GM12878 (cell line): ENCODE data around the gene TRIM58. TPM values are rescaled to one million over a fixed set of nuclear protein-coding genes. Genes with fewer than 3 reads are reported as not detected.

Experiments used
- ATAC-seq: fragments of 200-7000 bp; cut with Tn5 transposase; 3 replicates; pipeline ENCODE4 v1.9.1; 2020; ENCODE audit warnings: mild to moderate bottlenecking, moderate library complexity
- BruUV-seq: library from RNA; stranded (reverse); fragments of 400-500 nt; replicated peaks from 2 replicates; lab custom pipeline; 2021; lab: Mats Ljungman, UMichigan
- CTCF ChIA-PET: fragments of 300-600 bp; sonication (Branson Sonifier 250); formaldehyde crosslinking; extraction: SDS; loops from one replicate; lab custom pipeline; 2021; ENCODE audit warnings: inconsistent platforms; lab: Yijun Ruan, JAX
- POLR2A ChIA-PET: fragments of 350-600 bp; formaldehyde crosslinking; extraction: SDS; loops from one replicate; lab custom pipeline; 2021; ENCODE audit warnings: inconsistent platforms; lab: Charles Lee
- RAD21 ChIA-PET: fragments of 300-600 bp; sonication (Branson Sonifier 250); formaldehyde crosslinking; loops from one replicate; lab custom pipeline; 2023; ENCODE audit warnings: antibody characterized with exemption; ENCODE audit not compliant: unreplicated experiment; lab: Charles Lee
- SMC1A ChIA-PET: fragments of 300-600 bp; sonication (Branson Sonifier 250); formaldehyde crosslinking; loops from one replicate; lab custom pipeline; 2023; ENCODE audit not compliant: unreplicated experiment, uncharacterized antibody; lab: Charles Lee
- DNase-seq: peaks from one replicate; pipeline ENCODE4 v3.0.0-alpha.2; 2011; ENCODE audit warnings: low read depth, low spot score
- FAIRE-seq: peaks from 3 replicates; lab custom pipeline; 2011; peaks lifted over from hg19 to GRCh38; lab: Jason Lieb, UNC
- H2AFZ ChIP-seq: 2 replicates; pipeline ENCODE4 v1.6.0; 2011; ENCODE audit warnings: low read depth, low read length, control low read depth; ENCODE audit not compliant: control insufficient read depth
- H3K27ac ChIP-seq: 2 replicates; pipeline ENCODE4 v1.5.1; 2011; ENCODE audit warnings: control low read depth; ENCODE audit not compliant: control insufficient read depth, insufficient read depth
- H3K27me3 ChIP-seq, 2 experiments: replicated peaks in 1 of 2; 2 replicates each; pipeline versions ENCODE4 v1.6.0 to v1.6.1; 2011; ENCODE audit warnings: low read length in 1 of 2; ENCODE audit not compliant: control insufficient read depth in 2 of 2, insufficient read depth in 2 of 2
- H3K36me3 ChIP-seq, 2 experiments: 2 replicates each; pipeline ENCODE4 v1.5.1; 2011; ENCODE audit warnings: low read length in 1 of 2; ENCODE audit not compliant: control insufficient read depth in 2 of 2, insufficient read depth in 2 of 2
- H3K4me1 ChIP-seq: 2 replicates; pipeline ENCODE4 v1.6.1; 2011; ENCODE audit warnings: mild to moderate bottlenecking, low read length, moderate library complexity, mixed read lengths; ENCODE audit not compliant: control insufficient read depth, insufficient read depth
- H3K4me2 ChIP-seq: 2 replicates; pipeline ENCODE4 v1.6.0; 2011; ENCODE audit warnings: control low read depth; ENCODE audit not compliant: control insufficient read depth, insufficient read depth
- H3K4me3 ChIP-seq: fragments of 200-600 bp; sonication (generic); 2 replicates; pipeline ENCODE4 v1.5.1; 2016
- H3K79me2 ChIP-seq: 2 replicates; pipeline ENCODE4 v1.6.0; 2011; ENCODE audit warnings: low read length; ENCODE audit not compliant: control insufficient read depth, insufficient read depth
- H3K9ac ChIP-seq: 2 replicates; pipeline ENCODE4 v1.8.0; 2011; ENCODE audit warnings: low read length, control low read depth, mixed read lengths; ENCODE audit not compliant: control insufficient read depth, insufficient read depth
- H3K9me3 ChIP-seq: replicated peaks from 3 replicates; pipeline ENCODE4 v1.5.1; 2011; ENCODE audit warnings: mild to moderate bottlenecking, low read length; ENCODE audit not compliant: control insufficient read depth, insufficient read depth
- H4K20me1 ChIP-seq: 2 replicates; pipeline ENCODE4 v1.6.0; 2011; ENCODE audit not compliant: control insufficient read depth, insufficient read depth
- BACH1 ChIP-seq: fragments of 450-650 bp; IDR thresholded peaks from 2 replicates; pipeline ENCODE4 v1.6.1; 2017; ENCODE audit warnings: mild to moderate bottlenecking, borderline replicate concordance
- CBFB ChIP-seq: IDR thresholded peaks from 2 replicates; pipeline ENCODE4 v1.6.1; 2016; ENCODE audit warnings: antibody characterized with exemption, low read depth
- EZH2 ChIP-seq: IDR thresholded peaks from 2 replicates; pipeline ENCODE4 v1.6.1; 2012; ENCODE audit warnings: low read depth, mild to moderate bottlenecking, control low read depth, inconsistent platforms, low read length, borderline replicate concordance; ENCODE audit not compliant: control insufficient read depth
- KDM1A ChIP-seq: fragments of 200-600 bp; sonication (generic); IDR thresholded peaks from 2 replicates; pipeline ENCODE4 v1.6.1; 2016; ENCODE audit warnings: borderline replicate concordance
- MYB ChIP-seq: fragments of 150-350 bp; IDR thresholded peaks from 2 replicates; pipeline ENCODE4 v1.6.1; 2014; ENCODE audit warnings: mild to moderate bottlenecking, low read depth, low read length, borderline replicate concordance
- NFYA ChIP-seq: IDR thresholded peaks from 2 replicates; pipeline ENCODE4 v1.6.1; 2011; ENCODE audit warnings: low read depth, mild to moderate bottlenecking, low read length, improper control_type of control experiment, borderline replicate concordance
- NRF1 ChIP-seq: conservative IDR thresholded peaks from 2 replicates; pipeline ENCODE4 v1.6.1; 2011; ENCODE audit warnings: mild to moderate bottlenecking, low read depth, low read length, improper control_type of control experiment
- RAD51 ChIP-seq: fragments of 450-650 bp; IDR thresholded peaks from 2 replicates; pipeline ENCODE4 v1.6.1; 2016; ENCODE audit warnings: moderate library complexity, mild to moderate bottlenecking, inconsistent platforms
- TAF1 ChIP-seq: IDR thresholded peaks from 2 replicates; pipeline ENCODE4 v1.6.1; 2011; ENCODE audit warnings: mild to moderate bottlenecking, low read depth, low read length, borderline replicate concordance
- ZSCAN29 ChIP-seq: fragments of 450-650 bp; IDR thresholded peaks from 2 replicates; pipeline ENCODE4 v1.6.1; 2017; ENCODE audit warnings: mild to moderate bottlenecking, moderate library complexity
- WGBS: methylation state at CpG from one replicate; pipeline ENCODE4 v1.1.6; 2016; ENCODE audit warnings: low lambda C conversion rate; ENCODE audit not compliant: insufficient replicate concordance, insufficient coverage; ENCODE audit errors: missing lambda C conversion rate; 5-methylcytosine and 5-hydroxymethylcytosine counted together
- in situ Hi-C: fragments of 300-500 bp; cut with MboI; formaldehyde crosslinking; loops from 9 replicates; pipeline ENCODE4 v1.14.3; 2018; ENCODE audit warnings: mixed read lengths
- intact Hi-C: fragments of 100-400 bp; cut with micrococcal nuclease; formaldehyde crosslinking; loops from one replicate; pipeline ENCODE4 v1.14.2; 2022; ENCODE audit not compliant: unreplicated experiment
- polyA plus RNA-seq, 11 experiments: library from polyadenylated mRNA; depleted of rRNA in 4 of 11; unstranded in 6 of 11; stranded (reverse) in 5 of 11; fragments of >200 nt; fragmentation: Nextera tagmentation in 4 of 11; fragmentation: Illumina TruSeq in 1 of 11; extraction: Ambion mirVana in 4 of 11; extraction: Trizol in 1 of 11; gene quantifications; 1 replicate in 1 of 11; 2 replicates in 10 of 11; pipeline versions ENCODE4 v1.2.1 to v1.2.3, GENCODE V29; 2011 to 2016; ENCODE audit warnings: inconsistent platforms in 2 of 11, missing spikeins in 2 of 11, low read depth in 1 of 11
- total RNA-seq, 4 experiments: library from RNA; depleted of rRNA in 3 of 4; stranded (reverse); fragments of >200 nt in 3 of 4; fragmentation: Illumina TruSeq in 1 of 4; extraction: Trizol in 1 of 4; gene quantifications; 2 replicates each; pipeline versions ENCODE4 v1.2.1 to v1.2.3, GENCODE V29; 2013 to 2021
- TF ChIP-seq, protein P1 (sequence below): fragments of 450-650 bp; IDR thresholded peaks from 2 replicates; pipeline ENCODE4 v1.6.1; 2016; ENCODE audit warnings: mild to moderate bottlenecking
- TF ChIP-seq, protein P2 (sequence below): fragments of 450-650 bp; IDR thresholded peaks from 2 replicates; pipeline ENCODE4 v1.6.1; 2018; ENCODE audit warnings: borderline replicate concordance, mild to moderate bottlenecking; ENCODE audit not compliant: partially characterized antibody
- TF ChIP-seq, protein P3 (sequence below): IDR thresholded peaks from 2 replicates; pipeline ENCODE4 v1.6.1; 2011; ENCODE audit warnings: borderline replicate concordance, low read depth, mild to moderate bottlenecking, moderate library complexity, low read length; ENCODE audit not compliant: insufficient read depth, poor library complexity, severe bottlenecking

TRIM58 gene
- total and polyA plus RNA-seq, 10 of the 15 experiments (the other 5 are each of a cell fraction or from before 2014, with no cell fraction given): not detected

DNA sequence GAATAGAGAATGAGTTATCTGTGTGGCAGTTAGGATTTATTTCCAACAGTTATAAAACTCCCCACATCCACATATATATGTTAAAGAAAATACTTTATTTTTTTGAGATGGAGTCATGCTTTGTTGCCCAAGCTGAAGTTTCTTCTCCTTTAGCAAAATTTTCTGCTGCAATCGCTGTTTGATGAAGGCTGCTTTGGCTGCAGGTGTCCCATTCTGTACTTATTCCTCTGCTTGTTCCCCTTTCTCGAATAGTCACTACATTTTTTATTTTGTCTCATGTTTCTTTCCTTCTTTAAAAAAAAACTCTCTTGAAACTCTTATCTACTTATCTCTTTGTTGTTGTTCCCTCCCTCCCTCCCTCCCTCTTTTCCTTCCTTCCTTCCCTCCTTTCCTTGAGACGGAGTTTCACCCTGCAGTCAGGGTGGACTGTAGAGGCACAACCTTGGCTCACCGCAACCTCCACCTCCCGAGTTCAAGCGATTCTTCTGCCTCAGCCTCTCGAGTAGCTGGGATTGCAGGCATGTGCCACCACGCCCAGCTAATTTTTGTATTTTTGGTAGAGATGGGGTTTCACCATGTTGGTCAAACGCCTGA lies 49.0 kb downstream of the TRIM58 start:
- Histone ChIP-seq H3K36me3 (no peaks in the 10 kb centered on the region), H3K27me3 (no peaks in the 10 kb centered on the region), H4K20me1 (no peaks in the 10 kb centered on the region), H2AFZ (no peak overlapping the region), H3K9ac (no peak overlapping the region), H3K4me1 (no peaks in the 10 kb centered on the region)
- in situ Hi-C loops: no loop called here
- 7% methylated on average over 5 of the region's 9 CpGs for WGBS
- FAIRE-seq: no peak
- DNase-seq: no peak
- no TSS peak for BruUV-seq
- RAD21 ChIA-PET: no interaction called here
- TF ChIP-seq KDM1A (no peak), NFYA (no peak), TAF1 (no peak), EZH2 (no peak), BACH1 (no peak), NRF1 (no peak), MYB (no peak), CBFB (no peak), RAD51 (no peak), ZSCAN29 (no peak)
- TF ChIP-seq, protein P1, sequence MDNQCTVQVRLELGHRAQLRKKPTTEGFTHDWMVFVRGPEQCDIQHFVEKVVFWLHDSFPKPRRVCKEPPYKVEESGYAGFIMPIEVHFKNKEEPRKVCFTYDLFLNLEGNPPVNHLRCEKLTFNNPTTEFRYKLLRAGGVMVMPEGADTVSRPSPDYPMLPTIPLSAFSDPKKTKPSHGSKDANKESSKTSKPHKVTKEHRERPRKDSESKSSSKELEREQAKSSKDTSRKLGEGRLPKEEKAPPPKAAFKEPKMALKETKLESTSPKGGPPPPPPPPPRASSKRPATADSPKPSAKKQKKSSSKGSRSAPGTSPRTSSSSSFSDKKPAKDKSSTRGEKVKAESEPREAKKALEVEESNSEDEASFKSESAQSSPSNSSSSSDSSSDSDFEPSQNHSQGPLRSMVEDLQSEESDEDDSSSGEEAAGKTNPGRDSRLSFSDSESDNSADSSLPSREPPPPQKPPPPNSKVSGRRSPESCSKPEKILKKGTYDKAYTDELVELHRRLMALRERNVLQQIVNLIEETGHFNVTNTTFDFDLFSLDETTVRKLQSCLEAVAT: no peak
- TF ChIP-seq, protein P2, sequence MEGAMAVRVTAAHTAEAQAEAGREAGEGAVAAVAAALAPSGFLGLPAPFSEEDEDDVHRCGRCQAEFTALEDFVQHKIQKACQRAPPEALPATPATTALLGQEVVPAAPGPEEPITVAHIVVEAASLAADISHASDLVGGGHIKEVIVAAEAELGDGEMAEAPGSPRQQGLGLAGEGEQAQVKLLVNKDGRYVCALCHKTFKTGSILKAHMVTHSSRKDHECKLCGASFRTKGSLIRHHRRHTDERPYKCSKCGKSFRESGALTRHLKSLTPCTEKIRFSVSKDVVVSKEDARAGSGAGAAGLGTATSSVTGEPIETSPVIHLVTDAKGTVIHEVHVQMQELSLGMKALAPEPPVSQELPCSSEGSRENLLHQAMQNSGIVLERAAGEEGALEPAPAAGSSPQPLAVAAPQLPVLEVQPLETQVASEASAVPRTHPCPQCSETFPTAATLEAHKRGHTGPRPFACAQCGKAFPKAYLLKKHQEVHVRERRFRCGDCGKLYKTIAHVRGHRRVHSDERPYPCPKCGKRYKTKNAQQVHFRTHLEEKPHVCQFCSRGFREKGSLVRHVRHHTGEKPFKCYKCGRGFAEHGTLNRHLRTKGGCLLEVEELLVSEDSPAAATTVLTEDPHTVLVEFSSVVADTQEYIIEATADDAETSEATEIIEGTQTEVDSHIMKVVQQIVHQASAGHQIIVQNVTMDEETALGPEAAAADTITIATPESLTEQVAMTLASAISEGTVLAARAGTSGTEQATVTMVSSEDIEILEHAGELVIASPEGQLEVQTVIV: no peak
- TF ChIP-seq, protein P3, sequence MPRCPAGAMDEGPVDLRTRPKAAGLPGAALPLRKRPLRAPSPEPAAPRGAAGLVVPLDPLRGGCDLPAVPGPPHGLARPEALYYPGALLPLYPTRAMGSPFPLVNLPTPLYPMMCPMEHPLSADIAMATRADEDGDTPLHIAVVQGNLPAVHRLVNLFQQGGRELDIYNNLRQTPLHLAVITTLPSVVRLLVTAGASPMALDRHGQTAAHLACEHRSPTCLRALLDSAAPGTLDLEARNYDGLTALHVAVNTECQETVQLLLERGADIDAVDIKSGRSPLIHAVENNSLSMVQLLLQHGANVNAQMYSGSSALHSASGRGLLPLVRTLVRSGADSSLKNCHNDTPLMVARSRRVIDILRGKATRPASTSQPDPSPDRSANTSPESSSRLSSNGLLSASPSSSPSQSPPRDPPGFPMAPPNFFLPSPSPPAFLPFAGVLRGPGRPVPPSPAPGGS: no peak
- TF ChIP-seq, all 136 proteins: peak for 0
- Histone ChIP-seq H3K4me2 (no peak overlapping the region), H3K9me3 (no peaks in the 10 kb centered on the region), H3K27ac (no peak overlapping the region), H3K79me2 (no peaks in the 10 kb centered on the region), H3K4me3 (no peak overlapping the region)
- ChIA-PET CTCF (interaction anchor here (1.0 kb wide), 1 partner anchor 38 kb away, joined by 3 read pairs; no protein-coding TSS in a partner anchor), POLR2A (no interaction called here), SMC1A (interaction anchor here (0.9 kb wide), 1 partner anchor 10 kb away, joined by 3 read pairs; no protein-coding TSS in a partner anchor)
- intact Hi-C loops: no loop called here
- ATAC-seq: no peak
